ENCODE measurements around the gene NEUROG1.

DNA sequence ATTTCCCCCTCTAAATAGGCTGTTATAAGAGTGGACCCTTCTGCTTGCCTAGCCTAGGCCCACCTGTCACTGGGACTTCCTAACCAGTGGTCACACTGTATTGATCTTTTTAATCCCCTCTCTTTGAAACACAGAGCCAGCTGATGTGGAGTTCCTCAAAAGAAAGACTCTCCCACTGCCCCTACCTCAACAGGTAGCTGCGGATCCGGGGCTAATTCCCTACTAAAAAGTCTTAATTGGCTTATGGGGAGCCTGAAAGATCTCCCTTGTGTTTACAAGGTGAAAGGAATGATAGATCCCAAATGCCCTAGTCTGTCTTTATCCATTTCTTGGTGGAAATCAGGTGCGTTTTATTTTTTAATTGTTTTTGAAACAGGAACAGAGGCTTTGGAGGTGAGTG, 2.0 kb downstream of the NEUROG1 start:
- TF ChIP-seq, protein P1, sequence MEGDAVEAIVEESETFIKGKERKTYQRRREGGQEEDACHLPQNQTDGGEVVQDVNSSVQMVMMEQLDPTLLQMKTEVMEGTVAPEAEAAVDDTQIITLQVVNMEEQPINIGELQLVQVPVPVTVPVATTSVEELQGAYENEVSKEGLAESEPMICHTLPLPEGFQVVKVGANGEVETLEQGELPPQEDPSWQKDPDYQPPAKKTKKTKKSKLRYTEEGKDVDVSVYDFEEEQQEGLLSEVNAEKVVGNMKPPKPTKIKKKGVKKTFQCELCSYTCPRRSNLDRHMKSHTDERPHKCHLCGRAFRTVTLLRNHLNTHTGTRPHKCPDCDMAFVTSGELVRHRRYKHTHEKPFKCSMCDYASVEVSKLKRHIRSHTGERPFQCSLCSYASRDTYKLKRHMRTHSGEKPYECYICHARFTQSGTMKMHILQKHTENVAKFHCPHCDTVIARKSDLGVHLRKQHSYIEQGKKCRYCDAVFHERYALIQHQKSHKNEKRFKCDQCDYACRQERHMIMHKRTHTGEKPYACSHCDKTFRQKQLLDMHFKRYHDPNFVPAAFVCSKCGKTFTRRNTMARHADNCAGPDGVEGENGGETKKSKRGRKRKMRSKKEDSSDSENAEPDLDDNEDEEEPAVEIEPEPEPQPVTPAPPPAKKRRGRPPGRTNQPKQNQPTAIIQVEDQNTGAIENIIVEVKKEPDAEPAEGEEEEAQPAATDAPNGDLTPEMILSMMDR (IDR thresholded peaks at IDR 0.05), result no peak
- TF ChIP-seq POLR2A (IDR thresholded peaks at IDR 0.05), result no peak
